ENCODE results near the gene RPF1. TPM values are rescaled to one million over a fixed set of nuclear protein-coding genes. Genes with fewer than 3 reads are reported as not detected.
"Not testable (repeated sequence)": the region's sequence is repeated elsewhere in the genome, so short reads cannot be mapped to it uniquely, and the experiment has no call there.

RPF1 gene
- 34.0 TPM for polyA plus RNA-seq (ENCODE audit: insufficient read length)

- peak; percentile 85 for DNase-seq
Observed at GRCh38 chr1:84478876-84479868, at the start of gene RPF1. TSS of gene RPF1 (plus strand) at chr1:84479266. CDS start at chr1:84479282, 16 bp downstream.

GRCh38 chr1:84430546-84430945 lies 48.5 kb upstream of the RPF1 start:
- DNase-seq, result no peak

DNA sequence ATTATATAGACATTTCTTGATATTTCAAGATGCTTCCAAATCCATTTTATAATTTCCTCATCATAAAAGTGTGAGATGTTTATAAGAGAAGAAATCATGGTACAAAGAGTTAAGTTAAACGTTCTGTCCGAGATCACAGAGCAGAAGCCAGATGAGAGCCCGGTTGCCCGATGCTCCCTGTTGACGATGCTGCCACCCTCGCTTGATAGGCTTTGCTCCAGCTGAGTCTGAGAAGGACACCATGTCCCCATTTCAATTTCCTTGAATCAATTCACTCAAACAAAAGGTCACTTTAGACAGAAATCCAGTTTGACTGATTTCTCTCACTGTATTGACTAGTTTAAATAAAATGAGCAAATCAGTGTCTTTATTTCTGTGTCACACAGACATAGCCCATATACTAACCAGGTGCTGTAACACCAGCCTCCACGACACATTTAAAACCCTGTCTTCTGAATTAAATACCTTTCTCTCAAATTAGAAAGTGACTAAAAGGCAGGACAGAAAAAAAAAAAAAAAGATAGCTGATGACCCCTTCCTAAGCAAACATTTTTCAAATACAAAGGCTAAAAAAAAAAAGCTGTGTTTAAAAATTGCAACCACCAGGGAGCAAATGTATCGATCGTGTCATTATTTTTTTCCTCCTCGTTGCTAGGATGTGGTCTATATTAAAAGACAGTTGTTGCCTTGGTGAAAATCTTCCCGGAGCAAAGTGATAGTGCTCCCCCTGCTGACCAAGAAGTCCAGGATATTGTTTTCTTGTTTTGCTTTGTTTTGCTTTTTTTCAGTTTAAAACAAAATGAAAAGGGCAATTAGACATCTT lies 45.6 kb upstream of the RPF1 start:
- DNase-seq, result peak; percentile 77

- no peak for DNase-seq
Observed at GRCh38 chr1:84434081-84434769, 44.8 kb upstream of the RPF1 start.

DNA sequence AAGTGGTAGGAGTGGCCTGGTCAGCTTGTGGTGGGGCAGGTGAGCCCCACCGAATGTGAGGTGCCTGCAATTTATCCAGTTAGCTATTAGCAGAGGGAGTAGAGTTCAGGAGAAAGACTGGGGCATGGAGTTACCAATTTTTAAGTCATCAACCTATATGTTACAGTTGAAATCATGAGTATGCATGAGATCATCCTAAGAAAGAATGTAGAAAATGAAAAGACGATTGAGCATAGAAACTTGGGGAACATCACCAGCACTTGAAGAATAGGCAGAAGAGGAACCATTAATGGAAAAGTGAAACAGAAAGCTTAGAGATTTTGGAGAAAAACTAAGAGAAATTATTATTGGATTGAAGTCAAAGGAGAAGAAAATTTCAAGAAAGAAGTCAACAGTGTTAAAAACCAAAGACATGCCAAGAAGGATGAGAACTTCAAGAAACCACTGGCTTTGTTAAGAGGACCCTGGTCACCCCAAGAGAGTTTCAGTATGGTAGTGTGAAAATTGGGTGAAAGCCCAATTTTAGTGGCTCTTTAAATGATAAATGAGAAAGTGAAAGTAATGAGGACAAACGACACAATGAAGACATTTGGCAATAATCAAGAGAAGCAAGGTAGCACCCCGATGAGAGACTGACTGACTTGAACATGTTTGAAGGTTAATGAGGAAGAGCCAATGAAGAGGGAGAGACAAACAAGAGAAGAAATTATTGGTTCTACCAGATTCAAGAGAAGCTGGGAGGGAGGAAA lies 44.1 kb upstream of the RPF1 start:
- no peak for DNase-seq

- no peak for DNase-seq
Observed at GRCh38 chr1:84436876-84437655, 42.0 kb upstream of the RPF1 start.

DNA sequence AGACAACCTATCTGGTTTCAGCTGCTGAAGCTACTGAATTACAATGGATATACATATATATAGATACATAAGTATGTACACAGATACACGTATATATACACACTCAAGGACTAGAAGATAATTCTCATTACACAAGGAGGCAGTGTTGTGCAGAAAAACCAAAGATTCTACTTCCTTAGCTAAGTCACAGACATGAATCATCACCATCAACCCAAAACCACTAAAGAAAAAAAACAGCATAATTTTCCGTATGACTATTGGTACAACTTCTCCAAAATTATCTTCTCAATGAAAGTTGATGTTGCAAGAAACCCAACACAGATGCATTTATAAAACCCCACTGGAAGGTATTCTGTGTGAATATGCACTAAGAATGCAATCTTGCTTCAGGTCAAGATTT lies 36.8 kb upstream of the RPF1 start:
- peak; percentile 21 for DNase-seq

DNA sequence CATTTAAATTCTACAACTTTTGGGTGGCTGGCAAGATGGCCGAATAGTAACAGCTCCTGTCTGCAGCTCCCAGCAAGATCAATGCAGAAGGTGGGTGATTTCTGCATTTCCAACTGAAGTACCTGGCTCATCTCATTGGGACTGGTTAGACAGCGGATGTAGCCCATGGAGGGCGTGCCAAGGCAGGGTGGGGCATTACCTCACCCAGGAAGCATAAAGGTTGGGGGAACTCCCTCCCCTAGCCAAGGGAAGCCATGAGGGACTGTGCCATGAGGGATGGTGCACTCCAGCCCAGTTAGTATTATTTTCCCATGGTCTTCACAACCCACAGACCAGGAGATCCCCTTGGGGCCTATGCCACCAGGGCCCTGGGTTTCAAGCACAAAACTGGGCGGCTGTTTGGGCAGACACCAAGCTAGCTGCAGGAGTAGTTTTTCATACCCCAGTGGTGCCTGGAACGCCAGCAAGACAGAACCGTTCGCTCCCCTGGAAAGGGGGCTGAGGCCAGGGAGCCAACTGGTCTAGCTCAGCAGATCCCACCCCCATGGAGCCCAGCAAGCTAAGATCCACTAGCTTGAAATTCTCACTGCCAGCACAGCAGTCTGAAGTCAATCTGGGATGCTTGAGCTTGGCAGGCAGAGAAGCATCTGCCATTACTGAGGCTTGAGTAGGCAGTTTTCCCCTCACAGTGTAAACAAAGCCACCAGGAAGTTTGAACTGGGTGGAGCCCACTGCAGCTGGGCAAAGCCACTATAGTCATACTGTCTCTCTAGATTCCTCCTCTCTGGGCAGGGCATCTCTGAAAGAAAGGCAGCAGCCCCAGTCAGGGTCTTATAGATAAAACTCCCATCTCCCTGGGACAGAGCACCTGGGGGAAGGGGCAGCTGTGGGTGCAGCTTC lies 36.1 kb upstream of the RPF1 start:
- DNase-seq, result not testable (repeated sequence)

DNA sequence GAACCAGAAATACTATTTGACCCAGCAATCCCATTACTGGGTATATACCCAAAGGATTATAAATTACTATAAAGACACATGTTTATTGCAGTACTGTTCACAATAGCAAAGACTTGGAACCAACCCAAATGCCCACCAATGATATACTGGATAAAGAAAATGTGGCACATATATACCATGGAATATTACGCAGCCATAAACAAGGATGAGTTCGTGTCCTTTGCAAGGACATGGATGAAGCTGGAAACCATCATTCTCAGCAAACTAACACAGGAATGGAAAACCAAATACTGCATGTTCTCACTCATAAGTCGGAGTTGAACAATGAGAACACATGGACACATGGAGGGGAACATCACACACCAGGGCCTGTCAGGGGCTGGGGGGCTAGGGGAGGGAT lies 30.4 kb upstream of the RPF1 start:
- DNase-seq, result not testable (repeated sequence)

- no peak for DNase-seq
Observed at GRCh38 chr1:84450910-84451309, 28.2 kb upstream of the RPF1 start.

DNA sequence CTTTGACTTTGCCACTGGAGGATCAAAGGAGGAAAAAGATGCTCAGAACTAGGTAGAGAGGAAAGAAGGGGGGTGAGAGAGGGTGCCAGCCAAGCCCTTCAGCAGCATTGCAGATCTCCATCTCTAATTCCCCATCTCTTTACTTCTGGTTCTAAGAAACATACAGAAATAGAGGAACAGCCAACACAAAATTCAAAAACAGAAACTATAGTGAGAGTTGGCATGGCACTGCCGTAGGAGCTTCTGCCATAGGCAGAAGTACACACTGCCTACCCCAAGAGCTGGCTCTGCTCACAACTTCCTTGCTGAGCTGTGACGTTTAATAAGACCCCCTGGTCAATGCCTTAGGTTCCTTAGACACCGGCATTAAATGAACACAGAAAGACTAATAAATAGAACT lies 26.6 kb upstream of the RPF1 start:
- no peak for DNase-seq

DNA sequence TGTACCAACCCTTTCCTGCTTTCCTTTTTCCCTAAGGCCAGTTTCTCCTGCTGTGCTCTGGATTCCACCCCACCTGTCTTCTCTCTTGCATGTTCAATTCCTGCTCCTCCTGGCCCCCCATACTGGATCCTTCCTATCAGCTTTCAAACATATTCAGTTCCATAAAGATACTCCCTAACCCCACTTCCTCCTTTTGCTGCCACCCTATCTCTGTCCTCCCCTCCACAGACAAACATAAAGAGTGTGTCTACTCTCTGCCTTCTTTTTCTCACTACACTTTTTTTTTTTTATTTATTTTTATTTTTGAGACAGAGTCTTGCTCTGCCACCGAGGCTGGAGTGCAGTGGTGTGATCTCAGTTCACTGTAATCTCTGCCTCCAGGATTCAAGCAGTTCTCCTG lies 16.9 kb upstream of the RPF1 start:
- no peak for DNase-seq

DNA sequence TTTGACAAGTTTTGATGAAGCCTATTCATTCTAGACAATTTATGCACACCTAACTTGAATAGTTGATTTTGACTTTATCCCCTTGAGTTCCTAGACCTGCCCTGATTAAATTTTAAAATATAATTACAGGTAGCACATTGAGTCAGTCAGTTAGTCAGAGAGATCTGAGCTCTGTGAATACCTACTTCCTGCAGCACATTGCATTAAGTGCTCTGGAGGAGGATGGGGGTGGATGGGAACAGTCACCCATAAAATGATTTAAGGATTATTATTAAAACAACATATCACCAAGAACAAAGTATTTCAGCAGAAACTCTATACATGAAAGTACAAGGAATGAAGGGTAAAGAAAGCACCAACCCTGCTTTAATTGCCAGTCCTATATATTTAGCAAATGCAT lies 11.8 kb upstream of the RPF1 start:
- DNase-seq, result no peak

DNA sequence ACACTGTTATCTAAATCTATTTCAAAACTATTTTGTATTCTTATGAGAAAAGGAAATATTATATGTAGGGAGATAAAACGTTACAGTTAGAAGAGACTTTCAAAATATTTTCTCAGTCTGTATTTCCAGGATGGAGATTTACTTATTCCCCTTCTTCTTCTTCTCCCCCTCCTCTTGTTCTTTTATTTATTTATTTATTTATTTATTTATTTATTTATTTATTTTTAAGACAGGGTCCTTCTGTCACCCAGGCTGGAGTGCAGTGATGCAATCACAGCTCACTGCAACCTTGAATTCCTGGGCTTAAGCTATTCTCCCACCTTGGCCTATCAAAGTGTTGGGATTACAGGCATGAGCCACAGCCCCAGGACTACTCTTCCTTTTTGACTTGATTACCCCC lies 2.8 kb upstream of the RPF1 start:
- DNase-seq, result no peak

DNA sequence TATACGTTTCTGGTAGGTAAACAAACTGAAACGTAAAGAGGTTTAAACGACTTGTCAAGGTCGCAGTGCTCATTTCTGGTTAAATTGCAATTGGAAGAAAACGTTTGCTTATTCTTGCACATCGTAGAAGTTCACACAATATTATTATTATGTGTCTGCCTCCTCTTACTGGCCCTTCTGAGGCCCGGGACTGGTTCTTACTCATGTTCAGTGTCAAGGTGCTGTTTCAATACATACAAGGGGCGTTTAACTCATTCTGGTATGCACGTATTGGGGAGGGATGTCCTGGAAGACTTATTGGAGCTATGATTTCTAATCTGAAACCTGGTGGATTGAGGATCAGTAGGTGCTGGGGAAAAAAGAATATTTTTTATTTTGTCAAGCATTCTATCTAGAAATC lies 932 bp downstream of the RPF1 start:
- DNase-seq, result no peak

DNA sequence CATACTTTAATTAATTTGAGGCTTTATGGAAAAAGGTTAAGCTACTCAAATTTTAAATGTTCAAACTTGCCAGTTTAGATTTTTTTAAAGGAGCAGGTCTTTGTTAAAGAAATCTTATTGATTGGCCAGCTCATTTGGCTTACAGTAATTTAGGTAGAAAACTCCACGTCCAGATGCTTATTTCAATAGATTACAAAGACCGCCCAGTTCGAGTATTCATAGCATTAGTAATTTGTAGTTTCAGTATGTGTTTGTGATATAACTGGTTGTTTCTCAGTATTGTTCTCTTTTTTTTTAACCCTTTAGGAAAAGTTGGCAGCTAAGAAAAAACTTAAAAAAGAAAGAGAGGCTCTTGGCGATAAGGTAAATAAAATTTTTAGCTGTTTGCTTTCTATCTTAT lies 1.6 kb downstream of the RPF1 start:
- DNase-seq, result no peak

DNA sequence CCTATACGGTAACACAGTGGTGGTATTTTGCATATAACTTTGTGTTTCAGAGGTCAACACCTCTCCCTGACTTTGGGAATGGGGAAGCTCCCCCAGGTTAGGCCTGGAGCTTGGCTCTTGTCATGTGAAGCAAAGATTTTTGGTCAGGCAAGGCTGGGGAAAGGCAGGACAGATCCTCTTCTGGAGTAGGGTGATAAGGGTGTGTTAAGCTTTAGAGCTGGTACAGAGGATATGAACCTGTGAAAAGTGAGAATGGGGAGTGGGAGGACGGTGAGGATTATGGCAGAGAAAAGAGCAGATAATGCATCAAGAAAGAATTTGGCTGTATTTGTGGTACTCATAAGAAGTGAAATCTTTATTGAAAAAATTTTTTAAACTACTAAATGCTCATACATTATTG lies 2.3 kb downstream of the RPF1 start:
- no peak for DNase-seq

- no peak for DNase-seq
Observed at GRCh38 chr1:84488107-84488506, 9.0 kb downstream of the RPF1 start.

GRCh38 chr1:84489766-84490165 lies 10.7 kb downstream of the RPF1 start:
- DNase-seq, result no peak

DNA sequence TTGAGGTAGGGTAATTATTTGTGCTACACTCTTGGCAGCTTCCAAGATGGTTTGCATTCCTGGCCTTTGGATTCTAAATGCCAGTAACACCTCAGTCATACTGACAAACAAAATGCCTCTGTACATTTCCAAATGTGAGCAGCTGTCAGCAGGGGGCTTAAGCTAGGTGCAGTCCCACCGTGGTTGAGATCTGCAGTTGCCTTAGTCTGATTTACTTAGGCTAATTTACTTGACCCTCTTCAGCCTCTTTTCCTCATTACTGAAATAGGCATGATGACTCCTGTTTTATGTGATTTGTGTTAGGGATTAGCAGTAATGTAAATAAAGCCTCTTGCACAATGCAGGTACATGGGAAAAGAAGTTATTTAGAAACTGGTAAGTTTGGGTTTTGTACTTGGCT lies 13.7 kb downstream of the RPF1 start:
- DNase-seq, result no peak

Measured in hindlimb muscle (tissue), 1 donor.